Fibroblast of lung (primary cell): ENCODE results near the gene USP47. TPM values are rescaled to one million over a fixed set of nuclear protein-coding genes. Genes with fewer than 3 reads are reported as not detected.

Source experiments
- DNase-seq, 2 donors: peaks; one replicate each; pipeline versions ENCODE4 v3.0.0 to v3.0.0-alpha.2; 2010; ENCODE audit warnings: low read depth in 2 of 2
- H2AFZ ChIP-seq: 2 replicates; pipeline ENCODE4 v1.5.1; 2012; ENCODE audit warnings: low read length, control low read depth, inconsistent platforms
- H3K27ac ChIP-seq: 2 replicates; pipeline ENCODE4 v1.5.1; 2011; ENCODE audit warnings: low read length, control low read depth; ENCODE audit not compliant: insufficient read depth
- H3K27me3 ChIP-seq: 2 replicates; pipeline ENCODE4 v1.5.1; 2011; ENCODE audit warnings: mild to moderate bottlenecking, low read length; ENCODE audit not compliant: control insufficient read depth, insufficient read depth
- H3K36me3 ChIP-seq: 2 replicates; pipeline ENCODE4 v1.5.1; 2011; ENCODE audit warnings: low read length; ENCODE audit not compliant: control insufficient read depth, insufficient read depth
- H3K4me1 ChIP-seq: 2 replicates; pipeline ENCODE4 v1.5.1; 2011; ENCODE audit warnings: low read length; ENCODE audit not compliant: control insufficient read depth, insufficient read depth; ENCODE audit errors: extremely low read depth
- H3K4me2 ChIP-seq: 2 replicates; pipeline ENCODE4 v1.5.1; 2011; ENCODE audit warnings: low read length, control low read depth; ENCODE audit not compliant: insufficient read depth; ENCODE audit errors: extremely low read depth
- H3K4me3 ChIP-seq, 4 experiments: fragments of 200-600 bp in 1 of 4; sonication (generic) in 1 of 4; replicated peaks in 1 of 4; 2 replicates each; pipeline ENCODE4 v1.5.1; 2011 to 2016; ENCODE audit warnings: low read length in 4 of 4, low read depth in 3 of 4, mild to moderate bottlenecking in 3 of 4, control low read depth in 2 of 4, inconsistent platforms in 1 of 4, mixed read lengths in 1 of 4; ENCODE audit not compliant: insufficient read depth in 1 of 4; ENCODE audit errors: control extremely low read depth in 1 of 4
- H3K79me2 ChIP-seq: 2 replicates; pipeline ENCODE4 v1.5.1; 2012; ENCODE audit warnings: mild to moderate bottlenecking, low read length, inconsistent platforms; ENCODE audit not compliant: control insufficient read depth, insufficient read depth
- H3K9ac ChIP-seq: 2 replicates; pipeline ENCODE4 v1.5.1; 2011; ENCODE audit warnings: mild to moderate bottlenecking, low read length, control low read depth; ENCODE audit not compliant: insufficient read depth
- H3K9me3 ChIP-seq: 2 replicates; pipeline ENCODE4 v1.5.1; 2012; ENCODE audit warnings: low read depth, low read length; ENCODE audit not compliant: control insufficient read depth, insufficient read depth
- H4K20me1 ChIP-seq: 2 replicates; pipeline ENCODE4 v1.5.1; 2011; ENCODE audit warnings: low read length; ENCODE audit not compliant: control insufficient read depth, insufficient read depth; ENCODE audit errors: extremely low read depth
- CTCF ChIP-seq, 2 donors: IDR thresholded peaks in 1 of 2; conservative IDR thresholded peaks in 1 of 2; 1 replicate in 1 of 2; 2 replicates in 1 of 2; pipeline ENCODE4 v1.5.1; 2011 to 2012; ENCODE audit warnings: low read length in 2 of 2, control low read depth in 1 of 2, inconsistent platforms in 1 of 2, low read depth in 1 of 2, mild to moderate bottlenecking in 1 of 2
- EZH2 ChIP-seq: IDR thresholded peaks from 2 replicates; pipeline ENCODE4 v1.5.1; 2012; ENCODE audit warnings: low read length, control low read depth, mild to moderate bottlenecking; ENCODE audit errors: missing control alignments
- polyA plus RNA-seq, 2 donors: library from polyadenylated mRNA; depleted of rRNA in 1 of 2; stranded (reverse) in 1 of 2; unstranded in 1 of 2; fragments of >200 nt; gene quantifications; 2 replicates each; pipeline ENCODE4 v1.2.1, GENCODE V29; 2011 to 2012; ENCODE audit warnings: missing spikeins in 1 of 2
- total RNA-seq: library from RNA; depleted of rRNA; stranded (reverse); fragments of >200 nt; gene quantifications from 2 replicates; pipeline ENCODE4 v1.2.1, GENCODE V29; 2014

USP47 gene
- total and polyA plus RNA-seq, 2 donors (not counting 1 experiment from before 2014, with no cell fraction given), result 40.3 to 162 TPM

GRCh38 chr11:11982975-11983374, 141.2 kb downstream of the USP47 start:
- no peaks in the 10 kb centered on the region for H3K27me3 ChIP-seq
- H2AFZ ChIP-seq, result no peak overlapping the region
- H3K4me3 ChIP-seq, result no peak overlapping the region
- H4K20me1 ChIP-seq, result no peaks in the 10 kb centered on the region
- H3K4me2 ChIP-seq, result peak overlapping the region; percentile 29
- H3K36me3 ChIP-seq, result peaks cover 4% of the 10 kb centered on the region
- no peak for TF ChIP-seq EZH2
- no peak for TF ChIP-seq CTCF (conservative IDR thresholded peaks at IDR 0.05 in 1 of 2, IDR thresholded peaks at IDR 0.05 in 1 of 2; ENCODE audit: low read depth in 1 of 2, low read length in 2 of 2)
- peak; percentile 61 to 72 for DNase-seq
- no peaks in the 10 kb centered on the region for H3K9me3 ChIP-seq
- peaks cover 18% of the 10 kb centered on the region for H3K79me2 ChIP-seq
- no peak overlapping the region for H3K9ac ChIP-seq
- peak overlapping the region; percentile 59 for H3K27ac ChIP-seq
- peaks cover 79% of the 10 kb centered on the region for H3K4me1 ChIP-seq

- DNase-seq, result no peak
- Histone ChIP-seq H2AFZ (no peak overlapping the region), H3K27ac (peak overlapping the region; percentile 59), H3K36me3 (peaks cover 2% of the 10 kb centered on the region), H3K4me3 (no peak overlapping the region), H4K20me1 (no peaks in the 10 kb centered on the region), H3K9me3 (no peaks in the 10 kb centered on the region), H3K4me2 (no peak overlapping the region), H3K4me1 (peaks cover 78% of the 10 kb centered on the region), H3K27me3 (no peaks in the 10 kb centered on the region), H3K9ac (no peak overlapping the region), H3K79me2 (peaks cover 16% of the 10 kb centered on the region)
- TF ChIP-seq CTCF (conservative IDR thresholded peaks at IDR 0.05 in 1 of 2, IDR thresholded peaks at IDR 0.05 in 1 of 2; ENCODE audit: low read depth in 1 of 2, low read length in 2 of 2) (no peak), EZH2 (no peak)
These were observed 141.7 kb downstream of the USP47 start for GRCh38 chr11:11983427-11983826.

GRCh38 chr11:11984563-11984962, 142.8 kb downstream of the USP47 start:
- H3K4me2 ChIP-seq, result peak overlapping the region; percentile 10
- H3K36me3 ChIP-seq, result peaks cover 2% of the 10 kb centered on the region
- H3K79me2 ChIP-seq, result peaks cover 15% of the 10 kb centered on the region
- no peak for DNase-seq
- H3K4me3 ChIP-seq, result no peak overlapping the region
- no peaks in the 10 kb centered on the region for H4K20me1 ChIP-seq
- peaks cover 74% of the 10 kb centered on the region for H3K4me1 ChIP-seq
- H3K27ac ChIP-seq, result peak overlapping the region; percentile 69
- H3K9me3 ChIP-seq, result no peaks in the 10 kb centered on the region
- peak overlapping the region; percentile 1 for H3K9ac ChIP-seq
- H3K27me3 ChIP-seq, result no peaks in the 10 kb centered on the region
- no peak for TF ChIP-seq CTCF (conservative IDR thresholded peaks at IDR 0.05 in 1 of 2, IDR thresholded peaks at IDR 0.05 in 1 of 2; ENCODE audit: low read depth in 1 of 2, low read length in 2 of 2)
- no peak overlapping the region for H2AFZ ChIP-seq
